ENCODE results near the gene SFXN4. TPM values are rescaled to one million over a fixed set of nuclear protein-coding genes. Genes with fewer than 3 reads are reported as not detected.

SFXN4 gene
- total and polyA plus RNA-seq, 10 donors = 13.3 to 68.3 (median 24.8) TPM

GRCh38 chr10:119136084-119136483 lies 29.4 kb downstream of the SFXN4 start:
- H3K4me3 ChIP-seq = no peak overlapping the region
- H3K27me3 ChIP-seq (replicated peaks in 1 of 7) = no peaks in the 10 kb centered on the region
- peaks cover 0 to 47% (median 20%) of the 10 kb centered on the region in 6 donors for H3K36me3 ChIP-seq
- TF ChIP-seq POLR2AphosphoS5 (IDR thresholded peaks at IDR 0.05) = no peak
- no peak for TF ChIP-seq CTCF (IDR thresholded peaks at IDR 0.05 in 8 of 11, conservative IDR thresholded peaks at IDR 0.05 in 3 of 11)
- TF ChIP-seq POLR2A (IDR thresholded peaks at IDR 0.05) = no peak
- H3K27ac ChIP-seq = peak overlapping the region in 7 of 8 donors; percentile 70 to 90 (median 85)
- H3K9me3 ChIP-seq = no peaks in the 10 kb centered on the region
- intact Hi-C loops (cut with DNase I; ENCODE audit: low total_unique reads) = no loop called here
- 72 to 84% (median 77%) methylated on average over 7 of the region's 7 CpGs for WGBS, 5 donors
- H3K4me1 ChIP-seq = peaks cover 2 to 68% (median 42%) of the 10 kb centered on the region in 6 donors
- no peak for DNase-seq

GRCh38 chr10:119135513-119135881 lies 30.0 kb downstream of the SFXN4 start:
- Histone ChIP-seq H3K36me3 (peaks cover 0 to 48% (median 19%) of the 10 kb centered on the region in 6 donors), H3K9me3 (no peaks in the 10 kb centered on the region), H3K27me3 (replicated peaks in 1 of 7) (no peaks in the 10 kb centered on the region), H3K27ac (peak overlapping the region in 7 of 8 donors; percentile 70 to 90 (median 85)), H3K4me1 (peaks cover 6 to 72% (median 48%) of the 10 kb centered on the region in 6 donors), H3K4me3 (peak overlapping the region in 1 of 8 donors; percentile 30)
- DNase-seq = no peak
- 31 to 52% (median 43%) methylated on average over 4 of the region's 4 CpGs for WGBS, 5 donors
- intact Hi-C loops (cut with DNase I; ENCODE audit: low total_unique reads) = no loop called here
- TF ChIP-seq POLR2A (IDR thresholded peaks at IDR 0.05) (no peak), POLR2AphosphoS5 (IDR thresholded peaks at IDR 0.05) (peak in 2 of 3 donors; percentile 13 to 29)

GRCh38 chr10:119133949-119134348 lies 31.6 kb downstream of the SFXN4 start:
- 50 to 80% (median 59%) methylated on average over 8 of the region's 8 CpGs for WGBS, 5 donors
- intact Hi-C loops (cut with DNase I; ENCODE audit: low total_unique reads) = no loop called here
- no peaks in the 10 kb centered on the region for H3K9me3 ChIP-seq
- peak overlapping the region in 7 of 8 donors; percentile 27 to 90 (median 86) for H3K27ac ChIP-seq
- TF ChIP-seq POLR2AphosphoS5 (IDR thresholded peaks at IDR 0.05) (peak in 2 of 3 donors; percentile 18 to 38), POLR2A (IDR thresholded peaks at IDR 0.05) (no peak)
- no peak overlapping the region for H3K4me3 ChIP-seq
- peaks cover 0 to 53% (median 18%) of the 10 kb centered on the region in 6 donors for H3K36me3 ChIP-seq
- no peaks in the 10 kb centered on the region for H3K27me3 ChIP-seq (replicated peaks in 1 of 7)
- no peak for DNase-seq
- H3K4me1 ChIP-seq = peaks cover 6 to 74% (median 49%) of the 10 kb centered on the region in 6 donors

GRCh38 chr10:119132521-119133345 lies 32.8 kb downstream of the SFXN4 start:
- no peaks in the 10 kb centered on the region for H3K27me3 ChIP-seq (replicated peaks in 1 of 7)
- H3K27ac ChIP-seq = peak overlapping the region; percentile 15 to 90 (median 86)

More at GRCh38 chr10:119132521-119133345, 32.8 kb downstream of the SFXN4 start:
- TF ChIP-seq CTCF (IDR thresholded peaks at IDR 0.05 in 8 of 11, conservative IDR thresholded peaks at IDR 0.05 in 3 of 11) (no peak), POLR2A (IDR thresholded peaks at IDR 0.05) (no peak), POLR2AphosphoS5 (IDR thresholded peaks at IDR 0.05) (peak in 2 of 3 donors; percentile 10 to 31)
- peaks cover 0 to 58% (median 21%) of the 10 kb centered on the region in 6 donors for H3K36me3 ChIP-seq
- WGBS, 5 donors = 86 to 90% (median 86%) methylated on average over 13 to 14 of the region's 14 CpGs
- peak; percentile 69 for DNase-seq
- intact Hi-C loops (cut with DNase I; ENCODE audit: low total_unique reads) = no loop called here
- H3K4me3 ChIP-seq = peak overlapping the region in 1 of 8 donors; percentile 69
- H3K9me3 ChIP-seq = no peaks in the 10 kb centered on the region
- H3K4me1 ChIP-seq = peaks cover 6 to 67% (median 47%) of the 10 kb centered on the region in 6 donors

All from spleen (tissue), 11 donors.